Mammary epithelial cell (primary cell): ENCODE results near the gene RHOF.

Source experiments
- CTCF ChIP-seq, 2 donors: IDR thresholded peaks in 1 of 2; conservative IDR thresholded peaks in 1 of 2; 2 replicates each; pipeline ENCODE4 v1.5.1; 2011 to 2012; ENCODE audit warnings: inconsistent platforms in 2 of 2, low read length in 2 of 2, mild to moderate bottlenecking in 2 of 2, control low read depth in 1 of 2, low read depth in 1 of 2; ENCODE audit not compliant: insufficient read depth in 1 of 2; ENCODE audit errors: extremely low read depth in 1 of 2
- EZH2 ChIP-seq: IDR thresholded peaks from 2 replicates; pipeline ENCODE4 v1.6.1; 2012; ENCODE audit warnings: low read length, inconsistent platforms, borderline replicate concordance

GRCh38 chr12:121786440-121786825 is 7.1 kb downstream of the RHOF start:
- TF ChIP-seq CTCF (conservative IDR thresholded peaks at IDR 0.05 in 1 of 2, IDR thresholded peaks at IDR 0.05 in 1 of 2; ENCODE audit: extremely low read depth in 1 of 2, insufficient read depth in 1 of 2, low read depth in 1 of 2, low read length in 2 of 2) (peak in 1 of 2 donors; percentile 12), EZH2 (no peak)
